Prostate gland (tissue), 2 donors: ENCODE data around the gene KMO.
A peak's percentile ranks its signal among the peaks of the same experiment; 100 is the strongest.

Source experiments
- POLR2AphosphoS5 ChIP-seq: sonication (generic); formaldehyde crosslinking; IDR thresholded peaks from one replicate; pipeline ENCODE4 v1.6.1; 2017; ENCODE audit warnings: antibody characterized with exemption
- TF ChIP-seq, protein P1 (sequence below), 4 experiments: fragments of 200-600 bp in 2 of 4; fragments of 450-650 bp in 2 of 4; sonication (generic) in 2 of 4; IDR thresholded peaks; 1 replicate in 3 of 4; 2 replicates in 1 of 4; pipeline ENCODE4 v1.5.1; 2016 to 2019; ENCODE audit warnings: antibody characterized with exemption in 4 of 4, mild to moderate bottlenecking in 2 of 4, moderate library complexity in 2 of 4

DNA sequence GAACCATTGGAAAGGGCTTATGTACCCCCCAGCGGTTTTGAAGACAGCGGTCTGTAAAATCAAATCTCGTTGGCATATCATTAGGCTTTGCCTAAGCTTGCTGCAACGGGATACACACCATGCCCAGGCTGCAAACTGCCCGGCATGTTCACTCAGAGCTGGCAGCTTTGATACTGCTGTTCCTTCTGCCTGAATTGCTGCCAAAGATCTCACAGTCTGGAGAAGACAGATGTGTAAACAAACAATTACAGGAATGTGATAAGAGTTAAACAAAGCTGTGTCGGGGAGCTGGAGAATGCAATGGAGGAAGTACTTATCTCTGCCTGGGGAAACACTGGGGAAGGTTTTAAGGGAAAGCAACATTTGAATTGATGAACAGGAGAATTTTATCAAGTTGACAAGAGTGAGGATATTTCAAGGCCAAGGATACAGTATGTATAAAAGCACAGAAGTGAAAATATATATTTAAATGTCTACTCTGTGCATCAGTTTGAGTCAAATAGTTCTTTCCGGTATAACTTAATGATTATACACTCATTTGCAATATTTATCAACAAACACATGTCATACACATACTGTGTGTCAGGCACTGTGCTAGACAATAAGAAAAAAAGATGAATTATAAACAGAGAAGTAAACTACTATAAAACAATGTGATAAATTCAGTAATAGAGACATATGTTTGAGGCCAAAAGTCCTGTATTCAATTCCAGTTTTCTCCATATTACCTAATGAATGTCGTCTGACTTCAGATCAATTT is 78.1 kb downstream of the KMO start:
- TF ChIP-seq, protein P1, sequence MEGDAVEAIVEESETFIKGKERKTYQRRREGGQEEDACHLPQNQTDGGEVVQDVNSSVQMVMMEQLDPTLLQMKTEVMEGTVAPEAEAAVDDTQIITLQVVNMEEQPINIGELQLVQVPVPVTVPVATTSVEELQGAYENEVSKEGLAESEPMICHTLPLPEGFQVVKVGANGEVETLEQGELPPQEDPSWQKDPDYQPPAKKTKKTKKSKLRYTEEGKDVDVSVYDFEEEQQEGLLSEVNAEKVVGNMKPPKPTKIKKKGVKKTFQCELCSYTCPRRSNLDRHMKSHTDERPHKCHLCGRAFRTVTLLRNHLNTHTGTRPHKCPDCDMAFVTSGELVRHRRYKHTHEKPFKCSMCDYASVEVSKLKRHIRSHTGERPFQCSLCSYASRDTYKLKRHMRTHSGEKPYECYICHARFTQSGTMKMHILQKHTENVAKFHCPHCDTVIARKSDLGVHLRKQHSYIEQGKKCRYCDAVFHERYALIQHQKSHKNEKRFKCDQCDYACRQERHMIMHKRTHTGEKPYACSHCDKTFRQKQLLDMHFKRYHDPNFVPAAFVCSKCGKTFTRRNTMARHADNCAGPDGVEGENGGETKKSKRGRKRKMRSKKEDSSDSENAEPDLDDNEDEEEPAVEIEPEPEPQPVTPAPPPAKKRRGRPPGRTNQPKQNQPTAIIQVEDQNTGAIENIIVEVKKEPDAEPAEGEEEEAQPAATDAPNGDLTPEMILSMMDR (IDR thresholded peaks at IDR 0.05), result no peak
- TF ChIP-seq POLR2AphosphoS5, result peak; percentile 65
